IMR-90 (cell line): ENCODE results near the gene TMEM17. TPM values are rescaled to one million over a fixed set of nuclear protein-coding genes. Genes with fewer than 3 reads are reported as not detected.

Experiments
- ATAC-seq: fragments of 200-7000 bp; cut with Tn5 transposase; 2 replicates; pipeline ENCODE4 v1.9.1; 2020; ENCODE audit warnings: low read depth, mild to moderate bottlenecking, moderate library complexity
- BruUV-seq: library from RNA; stranded (reverse); fragments of 400-500 nt; replicated peaks from 2 replicates; lab custom pipeline; 2021; lab: Mats Ljungman, UMichigan
- CTCF ChIA-PET: fragments of 300-600 bp; formaldehyde crosslinking; extraction: SDS; loops from one replicate; lab custom pipeline; 2021; ENCODE audit warnings: antibody characterized with exemption; lab: Yijun Ruan, JAX
- POLR2A ChIA-PET: fragments of 300-600 bp; sonication (Branson Sonifier 250); formaldehyde crosslinking; loops from one replicate; lab custom pipeline; 2022; ENCODE audit warnings: antibody characterized with exemption; ENCODE audit not compliant: unreplicated experiment; lab: Charles Lee
- DNase-seq: peaks from one replicate; pipeline ENCODE4 v3.0.0; 2013
- H2AFZ ChIP-seq: replicated peaks from 2 replicates; pipeline ENCODE3; 2013; ENCODE audit warnings: low read length, mild to moderate bottlenecking; ENCODE audit not compliant: poor library complexity
- H2AK5ac ChIP-seq: 2 replicates; pipeline ENCODE4 v1.6.1; 2013; ENCODE audit warnings: low read depth, low read length, inconsistent platforms
- H2AK9ac ChIP-seq: replicated peaks from 2 replicates; pipeline ENCODE3; 2013; ENCODE audit warnings: mild to moderate bottlenecking, low read depth, low read length, moderate library complexity; ENCODE audit not compliant: poor library complexity
- H2BK120ac ChIP-seq: 2 replicates; pipeline ENCODE4 v1.6.1; 2013; ENCODE audit warnings: low read depth, low read length, inconsistent platforms
- H2BK15ac ChIP-seq: 3 replicates; pipeline ENCODE4 v1.6.1; 2013; ENCODE audit warnings: low read depth, low read length, inconsistent platforms
- H2BK20ac ChIP-seq: 2 replicates; pipeline ENCODE4 v1.6.1; 2013; ENCODE audit warnings: low read depth, mild to moderate bottlenecking, inconsistent platforms, low read length, moderate library complexity
- H2BK5ac ChIP-seq: 2 replicates; pipeline ENCODE4 v1.6.1; 2013; ENCODE audit warnings: mild to moderate bottlenecking, low read depth, low read length, inconsistent platforms; ENCODE audit not compliant: poor library complexity, severe bottlenecking
- H3K14ac ChIP-seq: replicated peaks from 2 replicates; pipeline ENCODE4 v1.6.1; 2013; ENCODE audit warnings: low read depth, low read length, inconsistent platforms
- H3K18ac ChIP-seq: 2 replicates; pipeline ENCODE4 v1.6.1; 2013; ENCODE audit warnings: low read depth, low read length, control low read depth
- H3K23ac ChIP-seq: 2 replicates; pipeline ENCODE4 v1.6.1; 2013; ENCODE audit warnings: low read depth, low read length, inconsistent platforms
- H3K27ac ChIP-seq: 2 replicates; pipeline ENCODE4 v1.5.1; 2013; ENCODE audit warnings: mild to moderate bottlenecking, control low read depth, low read length; ENCODE audit not compliant: insufficient read depth
- H3K27me3 ChIP-seq: 2 replicates; pipeline ENCODE4 v1.6.1; 2013; ENCODE audit warnings: low read length; ENCODE audit not compliant: control insufficient read depth, insufficient read depth
- H3K36me3 ChIP-seq: 2 replicates; pipeline ENCODE4 v1.6.1; 2013; ENCODE audit warnings: low read length, mixed read lengths; ENCODE audit not compliant: control insufficient read depth, insufficient read depth
- H3K4ac ChIP-seq: 2 replicates; pipeline ENCODE4 v1.6.1; 2013; ENCODE audit warnings: low read depth, low read length, inconsistent platforms
- H3K4me1 ChIP-seq: 2 replicates; pipeline ENCODE4 v1.6.1; 2013; ENCODE audit warnings: low read length, mixed read lengths; ENCODE audit not compliant: control insufficient read depth, insufficient read depth
- H3K4me2 ChIP-seq: 2 replicates; pipeline ENCODE4 v1.6.1; 2013; ENCODE audit warnings: low read depth, mild to moderate bottlenecking, control low read depth, low read length, moderate library complexity
- H3K4me3 ChIP-seq: 2 replicates; pipeline ENCODE4 v1.5.1; 2013; ENCODE audit warnings: low read depth, mild to moderate bottlenecking, control low read depth, low read length, moderate library complexity; ENCODE audit not compliant: insufficient read depth
- H3K56ac ChIP-seq: 2 replicates; pipeline ENCODE4 v1.6.1; 2013; ENCODE audit warnings: low read length, inconsistent platforms; ENCODE audit not compliant: insufficient read depth; ENCODE audit errors: extremely low read depth
- H3K79me1 ChIP-seq, 2 experiments: 2 replicates each; pipeline ENCODE4 v1.6.1; 2013; ENCODE audit warnings: low read length in 2 of 2, inconsistent platforms in 1 of 2, low read depth in 1 of 2
- H3K9ac ChIP-seq: 2 replicates; pipeline ENCODE4 v1.6.1; 2013; ENCODE audit warnings: low read depth, low read length, control low read depth
- H3K9me1 ChIP-seq: 2 replicates; pipeline ENCODE4 v1.6.1; 2013; ENCODE audit warnings: low read length, inconsistent platforms; ENCODE audit not compliant: insufficient read depth
- H3K9me3 ChIP-seq: 2 replicates; pipeline ENCODE4 v1.6.1; 2013; ENCODE audit warnings: low read length; ENCODE audit not compliant: control insufficient read depth, insufficient read depth
- H4K20me1 ChIP-seq: 2 replicates; pipeline ENCODE4 v1.6.1; 2013; ENCODE audit warnings: low read length, inconsistent platforms; ENCODE audit not compliant: insufficient read depth
- H4K5ac ChIP-seq: 2 replicates; pipeline ENCODE4 v1.6.1; 2013; ENCODE audit warnings: mild to moderate bottlenecking, low read depth, low read length, control low read depth
- H4K8ac ChIP-seq, 2 experiments: 2 replicates each; pipeline ENCODE4 v1.6.1; 2013; ENCODE audit warnings: low read depth in 2 of 2, low read length in 2 of 2, control low read depth in 1 of 2, inconsistent platforms in 1 of 2
- H4K91ac ChIP-seq: 2 replicates; pipeline ENCODE4 v1.6.1; 2013; ENCODE audit warnings: low read depth, low read length, inconsistent platforms; ENCODE audit not compliant: insufficient read depth
- CHD1 ChIP-seq: IDR thresholded peaks from 2 replicates; pipeline ENCODE4 v1.6.1; 2012; ENCODE audit warnings: low read depth, low read length, improper control_type of control experiment
- FOS ChIP-seq: fragments of 150-350 bp; IDR thresholded peaks from 2 replicates; pipeline ENCODE4 v1.6.1; 2016; ENCODE audit warnings: low read depth, low read length
- MAFK ChIP-seq: IDR thresholded peaks from 2 replicates; pipeline ENCODE4 v1.6.1; 2012; ENCODE audit warnings: low read depth, low read length, improper control_type of control experiment
- MAZ ChIP-seq: IDR thresholded peaks from 2 replicates; pipeline ENCODE4 v1.6.1; 2012; ENCODE audit warnings: low read depth, mild to moderate bottlenecking, low read length, improper control_type of control experiment, moderate library complexity, borderline replicate concordance
- MXI1 ChIP-seq: IDR thresholded peaks from 2 replicates; pipeline ENCODE4 v1.6.1; 2012; ENCODE audit warnings: low read depth, mild to moderate bottlenecking, low read length, moderate library complexity, borderline replicate concordance
- POLR2A ChIP-seq: IDR thresholded peaks from 2 replicates; pipeline ENCODE4 v1.6.1; 2012; ENCODE audit warnings: mild to moderate bottlenecking, low read depth, low read length
- RAD21 ChIP-seq: IDR thresholded peaks from 2 replicates; pipeline ENCODE4 v1.6.1; 2012; ENCODE audit warnings: low read length, improper control_type of control experiment
- RFX5 ChIP-seq: IDR thresholded peaks from 2 replicates; pipeline ENCODE4 v1.8.0; 2012; ENCODE audit warnings: low read depth, mild to moderate bottlenecking, low read length, moderate library complexity
- WGBS, 2 experiments: methylation state at CpG; one replicate each; pipeline versions ENCODE4 v1.1.5 to v1.1.7; 2013; ENCODE audit warnings: missing lambda C conversion rate in 2 of 2; ENCODE audit not compliant: insufficient read length in 1 of 2; ENCODE audit errors: extremely low coverage in 2 of 2; 5-methylcytosine and 5-hydroxymethylcytosine counted together
- dilution Hi-C: fragments of 300-500 bp; cut with HindIII; formaldehyde crosslinking; loops from one replicate; pipeline ENCODE4 v1.14.3; 2018; ENCODE audit warnings: low sequenced_read_pairs; ENCODE audit not compliant: unreplicated experiment
- in situ Hi-C: fragments of 300-500 bp; cut with MboI; formaldehyde crosslinking; loops from 3 replicates; pipeline ENCODE4 v1.14.3; 2019; ENCODE audit warnings: low sequenced_read_pairs, inconsistent platforms, mixed read lengths
- intact Hi-C: fragments of 100-400 bp; cut with micrococcal nuclease; formaldehyde crosslinking; loops from 2 replicates; pipeline ENCODE4 v1.10.0; 2022
- polyA plus RNA-seq, 3 experiments: library from polyadenylated mRNA; depleted of rRNA; stranded (reverse); fragments of >200 nt; gene quantifications; 2 replicates each; pipeline ENCODE4 v1.2.3, GENCODE V29; 2012; ENCODE audit warnings: low replicate concordance in 1 of 3
- total RNA-seq: library from RNA; depleted of rRNA; stranded (reverse); fragments of >200 nt; gene quantifications from 2 replicates; pipeline ENCODE4 v1.2.3, GENCODE V29; 2012
- TF ChIP-seq, protein P1 (sequence below): conservative IDR thresholded peaks from 2 replicates; pipeline ENCODE4 v1.5.1; 2012; ENCODE audit warnings: mild to moderate bottlenecking, low read depth, low read length, improper control_type of control experiment
- TF ChIP-seq, protein P2 (sequence below): fragments of 150-350 bp; IDR thresholded peaks from 2 replicates; pipeline ENCODE4 v1.6.1; 2016; ENCODE audit warnings: low read depth, mild to moderate bottlenecking, low read length, moderate library complexity, borderline replicate concordance

The TMEM17 gene
- total and polyA plus RNA-seq, 2 of the 4 experiments (the other 2 are of a cell fraction) = 1.3 to 1.8 TPM

DNA sequence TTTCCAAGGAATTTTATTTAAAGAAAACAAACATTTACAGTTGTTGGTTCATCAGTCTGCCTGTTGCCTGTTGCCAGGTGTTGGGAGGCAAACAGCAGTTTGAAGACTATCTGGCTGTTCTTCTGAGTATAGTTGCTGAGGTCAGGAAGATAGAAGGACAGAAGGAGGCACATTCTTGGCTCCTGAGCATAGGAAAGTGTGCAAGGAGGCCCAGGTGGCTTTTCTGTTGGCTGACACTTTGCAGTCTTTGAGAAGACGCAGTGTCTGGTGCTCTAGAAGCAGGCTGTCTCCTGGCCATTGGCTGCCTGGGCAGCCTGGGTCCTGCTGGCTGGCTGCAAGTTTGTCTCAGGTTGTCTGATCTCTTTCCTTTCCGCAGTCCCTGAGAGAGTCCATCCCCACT, 36.4 kb downstream of the TMEM17 start:
- Histone ChIP-seq H3K4me3 (no peak overlapping the region), H3K79me1 (no peaks in the 10 kb centered on the region), H3K27me3 (no peaks in the 10 kb centered on the region), H2AK5ac (no peak overlapping the region), H3K4ac (no peak overlapping the region), H3K9ac (no peak overlapping the region), H2BK15ac (no peak overlapping the region), H3K9me1 (no peaks in the 10 kb centered on the region), H2BK120ac (no peak overlapping the region), H3K27ac (no peak overlapping the region), H2AK9ac (no peak overlapping the region), H3K36me3 (no peaks in the 10 kb centered on the region), H3K9me3 (no peaks in the 10 kb centered on the region), H3K14ac (no peak overlapping the region), H4K8ac (no peak overlapping the region), H3K4me1 (peaks cover 2% of the 10 kb centered on the region; the same call in 1 of the 2 replicates), H4K20me1 (no peaks in the 10 kb centered on the region), H4K5ac (no peak overlapping the region), H4K91ac (no peak overlapping the region), H3K56ac (no peak overlapping the region), H2BK5ac (no peak overlapping the region), H3K23ac (no peak overlapping the region), H3K18ac (no peak overlapping the region), H3K4me2 (no peak overlapping the region), H2AFZ (no peak overlapping the region), H2BK20ac (no peak overlapping the region)
- in situ Hi-C loops = loop anchor here (25.0 kb wide), 2 partner anchors 568 to 1018 kb away; no protein-coding TSS in a partner anchor
- no peak for TF ChIP-seq MAZ
- TF ChIP-seq FOS = no peak
- no peak for TF ChIP-seq MXI1
- TF ChIP-seq RFX5 = no peak
- TF ChIP-seq, protein P1, sequence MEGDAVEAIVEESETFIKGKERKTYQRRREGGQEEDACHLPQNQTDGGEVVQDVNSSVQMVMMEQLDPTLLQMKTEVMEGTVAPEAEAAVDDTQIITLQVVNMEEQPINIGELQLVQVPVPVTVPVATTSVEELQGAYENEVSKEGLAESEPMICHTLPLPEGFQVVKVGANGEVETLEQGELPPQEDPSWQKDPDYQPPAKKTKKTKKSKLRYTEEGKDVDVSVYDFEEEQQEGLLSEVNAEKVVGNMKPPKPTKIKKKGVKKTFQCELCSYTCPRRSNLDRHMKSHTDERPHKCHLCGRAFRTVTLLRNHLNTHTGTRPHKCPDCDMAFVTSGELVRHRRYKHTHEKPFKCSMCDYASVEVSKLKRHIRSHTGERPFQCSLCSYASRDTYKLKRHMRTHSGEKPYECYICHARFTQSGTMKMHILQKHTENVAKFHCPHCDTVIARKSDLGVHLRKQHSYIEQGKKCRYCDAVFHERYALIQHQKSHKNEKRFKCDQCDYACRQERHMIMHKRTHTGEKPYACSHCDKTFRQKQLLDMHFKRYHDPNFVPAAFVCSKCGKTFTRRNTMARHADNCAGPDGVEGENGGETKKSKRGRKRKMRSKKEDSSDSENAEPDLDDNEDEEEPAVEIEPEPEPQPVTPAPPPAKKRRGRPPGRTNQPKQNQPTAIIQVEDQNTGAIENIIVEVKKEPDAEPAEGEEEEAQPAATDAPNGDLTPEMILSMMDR = no peak
- TF ChIP-seq RAD21 = no peak
- TF ChIP-seq POLR2A = no peak
- no peak for TF ChIP-seq MAFK
- no peak for TF ChIP-seq CHD1
- TF ChIP-seq, protein P2, sequence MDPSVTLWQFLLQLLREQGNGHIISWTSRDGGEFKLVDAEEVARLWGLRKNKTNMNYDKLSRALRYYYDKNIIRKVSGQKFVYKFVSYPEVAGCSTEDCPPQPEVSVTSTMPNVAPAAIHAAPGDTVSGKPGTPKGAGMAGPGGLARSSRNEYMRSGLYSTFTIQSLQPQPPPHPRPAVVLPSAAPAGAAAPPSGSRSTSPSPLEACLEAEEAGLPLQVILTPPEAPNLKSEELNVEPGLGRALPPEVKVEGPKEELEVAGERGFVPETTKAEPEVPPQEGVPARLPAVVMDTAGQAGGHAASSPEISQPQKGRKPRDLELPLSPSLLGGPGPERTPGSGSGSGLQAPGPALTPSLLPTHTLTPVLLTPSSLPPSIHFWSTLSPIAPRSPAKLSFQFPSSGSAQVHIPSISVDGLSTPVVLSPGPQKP = no peak
- no TSS peak for BruUV-seq
- ATAC-seq = no peak
- CTCF ChIA-PET = no interaction called here
- dilution Hi-C loops = no loop called here
- intact Hi-C loops = no loop called here
- no peak for DNase-seq
- 100% methylated on average over 1 of the region's 2 CpGs; no CpG with 5 or more reads in 1 of the 2 experiments for WGBS, 2 experiments
- POLR2A ChIA-PET = no interaction called here
